ENCODE measurements around the gene PDZRN3.
"Not testable (repeated sequence)": the region's sequence is repeated elsewhere in the genome, so short reads cannot be mapped to it uniquely, and the experiment has no call there.

PDZRN3 gene

GRCh38 chr3:73586628-73587027 is 38.1 kb downstream of the PDZRN3 start:
- no peak for DNase-seq (ENCODE audit: low read depth)

GRCh38 chr3:73586190-73586589 is 38.6 kb downstream of the PDZRN3 start:
- DNase-seq (ENCODE audit: low read depth) = no peak

GRCh38 chr3:73584873-73585272 is 39.9 kb downstream of the PDZRN3 start:
- DNase-seq (ENCODE audit: low read depth) = no peak

- DNase-seq (ENCODE audit: low read depth) = no peak
Observed at GRCh38 chr3:73582535-73582934, 42.2 kb downstream of the PDZRN3 start.

- DNase-seq (ENCODE audit: low read depth) = no peak
Observed at GRCh38 chr3:73581134-73581846, 43.5 kb downstream of the PDZRN3 start.

- no peak for DNase-seq (ENCODE audit: low read depth)
Observed at GRCh38 chr3:73580343-73580742, 44.4 kb downstream of the PDZRN3 start.

- DNase-seq (ENCODE audit: low read depth) = no peak
Observed at GRCh38 chr3:73577704-73578103, 47.0 kb downstream of the PDZRN3 start.

- DNase-seq (ENCODE audit: low read depth) = no peak
Observed at GRCh38 chr3:73576999-73577461, 47.7 kb downstream of the PDZRN3 start.

- DNase-seq (ENCODE audit: low read depth) = no peak
Observed at GRCh38 chr3:73575953-73576352, 48.8 kb downstream of the PDZRN3 start.

GRCh38 chr3:73575519-73575918 is 49.2 kb downstream of the PDZRN3 start:
- DNase-seq (ENCODE audit: low read depth) = no peak

- DNase-seq (ENCODE audit: low read depth) = no peak
Observed at GRCh38 chr3:73573204-73573603, 51.5 kb downstream of the PDZRN3 start.

GRCh38 chr3:73572368-73572767 is 52.4 kb downstream of the PDZRN3 start:
- DNase-seq (ENCODE audit: low read depth) = no peak

GRCh38 chr3:73571238-73571794 is 53.4 kb downstream of the PDZRN3 start:
- DNase-seq (ENCODE audit: low read depth) = no peak

GRCh38 chr3:73569246-73569760 is 55.4 kb downstream of the PDZRN3 start:
- DNase-seq (ENCODE audit: low read depth) = no peak

GRCh38 chr3:73568371-73568862 is 56.3 kb downstream of the PDZRN3 start:
- no peak for DNase-seq (ENCODE audit: low read depth)

- DNase-seq (ENCODE audit: low read depth) = not testable (repeated sequence)
Observed at GRCh38 chr3:73565374-73565773, 59.4 kb downstream of the PDZRN3 start.

GRCh38 chr3:73563896-73564582 is 60.7 kb downstream of the PDZRN3 start:
- DNase-seq (ENCODE audit: low read depth) = no peak

GRCh38 chr3:73561494-73561893 is 63.2 kb downstream of the PDZRN3 start:
- no peak for DNase-seq (ENCODE audit: low read depth)

- DNase-seq (ENCODE audit: low read depth) = no peak
Observed at GRCh38 chr3:73559749-73560148, 65.0 kb downstream of the PDZRN3 start.

- no peak for DNase-seq (ENCODE audit: low read depth)
Observed at GRCh38 chr3:73558727-73559075, 66.0 kb downstream of the PDZRN3 start.

- no peak for DNase-seq (ENCODE audit: low read depth)
Observed at GRCh38 chr3:73557986-73558726, 66.6 kb downstream of the PDZRN3 start.
